DND-41 (cell line): ENCODE data around the gene P4HB.

ENCODE experiments used
- EZH2 ChIP-seq: IDR thresholded peaks from 3 replicates; pipeline ENCODE4 v1.6.1; 2012; ENCODE audit warnings: borderline replicate concordance, low read depth, mild to moderate bottlenecking, moderate library complexity, low read length, inconsistent platforms; ENCODE audit not compliant: severe bottlenecking
- TF ChIP-seq, protein P1 (sequence below): IDR thresholded peaks from 2 replicates; pipeline ENCODE4 v1.5.1; 2012; ENCODE audit warnings: borderline replicate concordance, low read length, moderate library complexity, mild to moderate bottlenecking; ENCODE audit not compliant: poor library complexity, severe bottlenecking; ENCODE audit errors: extremely low read depth

DNA sequence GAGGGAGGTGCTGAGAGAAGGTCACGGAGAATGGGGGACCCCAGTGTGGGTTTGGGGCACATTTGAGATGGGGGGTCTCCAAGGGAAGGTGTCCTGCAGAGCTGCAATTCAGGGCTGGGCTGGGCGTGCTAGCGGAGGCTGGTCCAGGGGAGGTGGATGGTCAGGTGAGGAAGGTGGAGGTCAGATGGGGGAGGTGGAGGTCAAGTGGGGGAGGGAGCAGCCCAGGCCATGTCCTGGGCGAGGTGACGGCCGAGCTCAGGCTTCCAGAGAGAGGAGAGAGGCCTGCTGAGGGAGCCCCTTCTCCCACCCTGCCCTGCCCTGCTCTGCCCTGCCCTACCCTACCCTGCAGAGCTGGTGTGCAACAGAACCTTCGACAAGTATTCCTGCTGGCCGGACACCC lies 49.9 kb downstream of the P4HB start:
- TF ChIP-seq, protein P1, sequence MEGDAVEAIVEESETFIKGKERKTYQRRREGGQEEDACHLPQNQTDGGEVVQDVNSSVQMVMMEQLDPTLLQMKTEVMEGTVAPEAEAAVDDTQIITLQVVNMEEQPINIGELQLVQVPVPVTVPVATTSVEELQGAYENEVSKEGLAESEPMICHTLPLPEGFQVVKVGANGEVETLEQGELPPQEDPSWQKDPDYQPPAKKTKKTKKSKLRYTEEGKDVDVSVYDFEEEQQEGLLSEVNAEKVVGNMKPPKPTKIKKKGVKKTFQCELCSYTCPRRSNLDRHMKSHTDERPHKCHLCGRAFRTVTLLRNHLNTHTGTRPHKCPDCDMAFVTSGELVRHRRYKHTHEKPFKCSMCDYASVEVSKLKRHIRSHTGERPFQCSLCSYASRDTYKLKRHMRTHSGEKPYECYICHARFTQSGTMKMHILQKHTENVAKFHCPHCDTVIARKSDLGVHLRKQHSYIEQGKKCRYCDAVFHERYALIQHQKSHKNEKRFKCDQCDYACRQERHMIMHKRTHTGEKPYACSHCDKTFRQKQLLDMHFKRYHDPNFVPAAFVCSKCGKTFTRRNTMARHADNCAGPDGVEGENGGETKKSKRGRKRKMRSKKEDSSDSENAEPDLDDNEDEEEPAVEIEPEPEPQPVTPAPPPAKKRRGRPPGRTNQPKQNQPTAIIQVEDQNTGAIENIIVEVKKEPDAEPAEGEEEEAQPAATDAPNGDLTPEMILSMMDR = no peak
- no peak for TF ChIP-seq EZH2
